Ectodermal cell (in vitro differentiated cells): Measurements from ENCODE around the gene A1BG.

ENCODE experiments used
- H3K27ac ChIP-seq: 2 replicates; pipeline ENCODE4 v1.7.0; 2013; ENCODE audit warnings: mild to moderate bottlenecking, low read depth, low read length; ENCODE audit not compliant: insufficient read depth, poor library complexity, severe bottlenecking
- H3K27me3 ChIP-seq: 2 replicates; pipeline ENCODE4 v1.7.0; 2013; ENCODE audit warnings: mild to moderate bottlenecking, low read length; ENCODE audit not compliant: insufficient read depth, control insufficient read depth, poor library complexity, severe bottlenecking
- H3K36me3 ChIP-seq: one replicate; pipeline ENCODE4 v1.7.0; 2013; ENCODE audit warnings: low read length; ENCODE audit not compliant: control insufficient read depth, insufficient read depth
- H3K4me1 ChIP-seq: one replicate; pipeline ENCODE4 v1.7.0; 2013; ENCODE audit warnings: low read length; ENCODE audit not compliant: control insufficient read depth, insufficient read depth
- H3K4me3 ChIP-seq: 2 replicates; pipeline ENCODE4 v1.7.0; 2013; ENCODE audit warnings: low read depth, low read length, control low read depth; ENCODE audit not compliant: insufficient read depth
- H3K9me3 ChIP-seq: 2 replicates; pipeline ENCODE4 v1.7.0; 2013; ENCODE audit warnings: mild to moderate bottlenecking, low read length, moderate library complexity; ENCODE audit not compliant: control insufficient read depth
- WGBS, 2 experiments: methylation state at CpG; one replicate each; pipeline ENCODE4 v1.1.7; 2013; ENCODE audit warnings: missing lambda C conversion rate in 2 of 2; 5-methylcytosine and 5-hydroxymethylcytosine counted together

A1BG gene

DNA sequence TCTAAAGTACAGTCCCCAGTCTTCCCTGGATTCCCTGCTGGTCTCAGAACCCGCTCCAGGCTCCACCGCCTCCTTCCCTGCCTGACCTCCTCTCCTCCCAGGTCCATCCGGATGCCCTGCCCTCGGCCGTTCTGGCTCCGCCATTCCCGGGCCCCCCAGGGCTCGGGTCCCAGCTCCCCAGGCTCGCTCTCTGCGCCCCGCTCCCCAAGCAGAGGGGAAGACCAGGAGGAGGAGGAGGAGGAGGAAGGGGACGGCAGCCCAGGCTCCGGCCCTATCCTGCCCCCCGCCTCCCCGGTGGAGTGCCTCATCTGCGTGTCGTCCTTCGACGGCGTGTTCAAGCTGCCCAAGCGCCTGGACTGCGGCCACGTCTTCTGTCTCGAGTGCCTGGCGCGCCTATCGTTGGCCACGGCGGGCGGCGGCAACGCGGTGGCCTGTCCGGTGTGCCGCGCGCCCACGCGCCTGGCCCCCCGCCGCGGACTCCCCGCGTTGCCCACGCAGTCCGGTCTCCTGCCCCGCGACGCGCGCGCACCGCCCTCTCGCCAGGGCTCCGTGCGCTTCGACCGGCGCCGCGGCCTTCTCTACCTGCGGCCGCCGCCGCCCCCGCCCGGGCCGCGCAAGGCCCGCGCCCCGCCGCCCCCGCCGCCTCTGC, 42.8 kb upstream of the A1BG start:
- peaks cover 7% of the 10 kb centered on the region for H3K4me1 ChIP-seq
- H3K4me3 ChIP-seq = no peak overlapping the region
- H3K36me3 ChIP-seq = peaks cover 24% of the 10 kb centered on the region
- 45 to 47% methylated on average over 75 of the region's 75 CpGs for WGBS, 2 experiments
- peaks cover 16% of the 10 kb centered on the region for H3K27me3 ChIP-seq
- H3K9me3 ChIP-seq = no peaks in the 10 kb centered on the region
- no peak overlapping the region for H3K27ac ChIP-seq

DNA sequence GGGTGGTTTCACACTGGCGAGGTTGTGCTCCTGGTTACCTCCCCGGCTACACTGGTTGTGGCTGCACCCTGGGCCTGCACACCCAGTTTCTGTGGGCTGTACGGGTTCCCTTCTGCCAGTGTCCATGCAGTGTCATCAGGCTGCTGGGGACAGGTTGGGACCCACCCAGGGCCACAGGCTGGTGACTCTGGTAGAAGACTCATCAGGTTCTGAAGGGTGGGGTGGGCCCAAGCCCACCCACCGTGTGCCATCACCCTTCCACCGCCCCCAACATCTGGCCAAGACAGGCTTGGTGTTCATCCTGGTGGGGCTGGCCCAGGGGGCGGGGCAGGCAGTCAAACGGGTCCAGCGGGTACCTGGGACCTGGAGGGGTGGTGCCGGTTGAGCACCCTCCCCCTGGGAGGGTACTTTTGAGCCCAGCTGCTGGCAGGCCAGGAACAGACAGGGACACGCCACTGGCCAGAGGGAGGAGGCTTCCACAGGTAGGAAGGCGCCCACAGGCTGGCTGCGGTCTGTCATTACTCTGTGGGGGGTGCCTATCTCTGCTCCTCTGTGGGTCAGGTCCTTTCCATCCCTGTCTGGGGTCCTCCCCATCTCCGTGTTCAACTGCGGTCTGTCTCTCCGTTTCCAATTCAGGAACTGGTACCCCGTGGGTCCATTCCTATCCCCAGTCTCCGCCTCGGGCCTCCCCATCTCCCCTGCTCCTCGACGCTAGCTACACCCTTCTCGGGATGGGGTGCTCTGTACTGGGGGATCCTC, 42.1 kb upstream of the A1BG start, which contains the start of gene RNF225:
Gene RNF225 (plus strand): TSS at position 437 of the 759 bp plus-strand sequence. CDS start 434 bp downstream, outside the sequence.
- WGBS, 2 experiments = 56 to 57% methylated on average over 21 of the region's 21 CpGs
- no peak within 1 kb of the TSS for H3K4me3 ChIP-seq
- H3K27ac ChIP-seq = no peak within 1 kb of the TSS
- peaks cover 29% of the 10 kb centered on the region for H3K36me3 ChIP-seq
- H3K27me3 ChIP-seq = peaks cover 16% of the 10 kb centered on the region
- peaks cover 2% of the 10 kb centered on the region for H3K4me1 ChIP-seq
- H3K9me3 ChIP-seq = no peaks in the 10 kb centered on the region

DNA sequence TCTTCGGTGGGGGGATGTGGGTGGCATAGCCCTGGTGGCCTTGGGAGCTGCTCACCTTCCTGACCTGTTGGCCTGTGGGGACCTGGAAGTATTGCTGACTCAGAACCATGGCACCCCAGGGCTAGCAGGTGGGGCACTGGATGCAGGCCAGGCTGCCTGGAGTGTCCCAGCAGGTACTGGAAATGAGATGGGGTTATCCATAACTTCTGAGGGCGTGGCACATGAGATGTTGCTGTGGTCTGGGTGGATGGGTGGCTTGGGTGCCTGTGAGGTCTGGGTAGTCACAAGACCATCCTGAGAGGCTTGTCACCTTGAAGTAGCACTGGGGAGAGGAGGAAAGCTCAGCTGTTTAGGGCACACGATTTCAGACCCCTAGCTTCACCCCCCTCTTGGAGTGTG, 41.5 kb upstream of the A1BG start:
- WGBS, 2 experiments = 86 to 87% methylated on average over 3 of the region's 3 CpGs
- Histone ChIP-seq H3K27me3 (peaks cover 16% of the 10 kb centered on the region), H3K9me3 (no peaks in the 10 kb centered on the region), H3K27ac (no peak overlapping the region), H3K36me3 (peaks cover 29% of the 10 kb centered on the region), H3K4me1 (no peaks in the 10 kb centered on the region), H3K4me3 (no peak overlapping the region)

DNA sequence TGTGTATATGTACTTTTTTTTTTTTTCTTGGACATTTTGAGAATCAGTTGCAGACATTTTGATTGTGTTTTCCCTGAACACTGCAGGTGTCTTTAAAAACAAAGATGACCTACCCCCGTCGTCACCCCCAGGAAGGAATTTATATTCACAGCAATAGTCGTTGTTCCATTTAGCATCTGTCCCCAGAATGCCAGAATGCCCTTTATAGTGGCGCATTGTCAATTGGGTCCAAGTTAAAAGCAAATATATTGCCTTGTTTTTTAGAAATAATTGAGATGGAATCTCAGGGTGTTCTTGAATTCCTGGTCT, 40.4 kb upstream of the A1BG start:
- WGBS, 2 experiments = 93 to 97% methylated on average over 4 of the region's 4 CpGs
- Histone ChIP-seq H3K27ac (no peak overlapping the region), H3K27me3 (peaks cover 16% of the 10 kb centered on the region), H3K4me1 (peaks cover 3% of the 10 kb centered on the region), H3K36me3 (peaks cover 35% of the 10 kb centered on the region), H3K4me3 (no peak overlapping the region), H3K9me3 (no peaks in the 10 kb centered on the region)

DNA sequence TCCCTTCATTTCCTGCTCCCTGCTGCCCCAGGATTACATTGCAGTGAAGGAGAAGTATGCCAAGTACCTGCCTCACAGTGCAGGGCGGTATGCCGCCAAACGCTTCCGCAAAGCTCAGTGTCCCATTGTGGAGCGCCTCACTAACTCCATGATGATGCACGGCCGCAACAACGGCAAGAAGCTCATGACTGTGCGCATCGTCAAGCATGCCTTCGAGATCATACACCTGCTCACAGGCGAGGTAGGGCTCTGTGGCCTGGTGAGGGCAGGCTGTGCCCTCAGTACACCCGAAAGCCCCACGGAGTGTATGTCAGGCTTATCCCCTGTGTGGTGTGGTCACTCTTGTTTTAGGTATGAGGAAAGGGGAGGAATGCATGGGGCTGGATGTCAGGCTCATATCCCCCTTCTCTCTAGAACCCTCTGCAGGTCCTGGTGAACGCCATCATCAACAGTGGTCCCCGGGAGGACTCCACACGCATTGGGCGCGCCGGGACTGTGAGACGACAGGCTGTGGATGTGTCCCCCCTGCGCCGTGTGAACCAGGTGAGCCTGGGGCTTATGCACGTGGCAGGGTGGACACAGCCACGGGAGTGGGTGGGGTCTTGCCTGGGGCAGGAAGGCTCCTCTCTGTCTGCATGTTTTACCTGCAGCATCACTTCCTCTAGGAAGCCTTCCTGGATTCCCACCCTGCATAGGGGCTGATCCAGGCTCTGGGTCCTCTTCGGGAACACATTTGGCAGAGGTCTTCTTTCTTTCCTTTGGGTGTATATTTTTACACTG, 39.8 kb upstream of the A1BG start:
- Histone ChIP-seq H3K36me3 (peaks cover 39% of the 10 kb centered on the region), H3K4me1 (peaks cover 7% of the 10 kb centered on the region), H3K27me3 (peaks cover 16% of the 10 kb centered on the region), H3K27ac (no peak overlapping the region), H3K4me3 (no peak overlapping the region), H3K9me3 (no peaks in the 10 kb centered on the region)
- WGBS, 2 experiments = 96 to 97% methylated on average over 26 of the region's 26 CpGs

DNA sequence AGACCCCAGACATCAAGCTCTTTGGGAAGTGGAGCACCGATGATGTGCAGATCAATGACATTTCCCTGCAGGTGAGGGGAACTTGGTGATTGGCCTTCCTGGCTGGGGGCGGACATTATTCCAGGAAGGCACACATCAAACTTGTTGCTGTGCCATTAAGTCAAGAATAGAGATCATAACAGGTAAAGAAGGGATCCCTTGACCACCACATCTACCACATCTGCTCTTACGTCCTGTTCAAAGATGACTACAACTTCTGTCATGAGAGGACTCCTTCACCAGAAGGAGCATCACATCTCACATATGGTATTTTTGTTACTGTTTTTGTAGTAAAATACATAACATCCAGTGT, 34.9 kb upstream of the A1BG start:
- Histone ChIP-seq H3K4me3 (peak overlapping the region; percentile 96), H3K4me1 (peaks cover 21% of the 10 kb centered on the region), H3K27ac (no peak overlapping the region), H3K9me3 (no peaks in the 10 kb centered on the region), H3K27me3 (no peaks in the 10 kb centered on the region), H3K36me3 (peaks cover 20% of the 10 kb centered on the region)
- 92 to 97% methylated on average over 3 of the region's 3 CpGs for WGBS, 2 experiments

DNA sequence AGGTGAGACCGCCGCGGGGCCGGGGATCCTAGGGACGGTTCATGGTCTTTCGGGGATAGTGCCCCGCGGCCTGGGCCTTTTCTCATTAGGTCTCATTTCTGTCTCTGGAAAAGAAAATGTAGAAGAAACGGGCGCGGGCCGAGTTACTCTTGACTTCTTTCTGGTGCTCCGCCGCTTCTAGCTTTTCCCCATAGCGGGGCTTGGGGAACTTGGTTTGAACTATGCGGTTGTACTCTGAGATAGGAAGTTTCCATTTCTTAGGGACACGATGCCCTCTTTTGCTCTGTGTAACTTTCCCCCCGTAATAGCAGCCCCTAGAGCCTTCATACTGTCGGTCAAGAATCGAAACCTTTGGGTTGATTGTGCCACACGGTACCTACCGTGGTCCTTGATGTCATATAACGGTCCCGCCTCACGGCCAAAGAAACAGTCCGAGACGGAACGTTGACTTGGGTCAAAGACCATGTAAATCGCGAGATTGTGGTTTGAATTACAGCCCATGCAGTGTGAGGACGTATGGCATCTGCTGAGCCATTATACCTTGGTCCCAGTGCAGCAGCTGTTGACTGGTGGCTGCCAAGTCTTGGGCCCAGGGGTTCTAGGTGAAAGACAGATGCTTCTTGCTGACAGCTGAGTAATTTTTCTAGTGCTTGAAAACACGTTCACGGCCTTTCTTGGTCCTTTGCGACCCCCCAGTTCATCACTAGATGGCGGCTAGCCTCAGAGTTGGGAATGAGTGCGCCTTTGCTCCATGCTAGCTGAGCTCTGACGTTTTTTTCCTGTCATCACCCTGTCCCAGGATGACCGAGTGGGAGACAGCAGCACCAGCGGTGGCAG, 34.3 kb upstream of the A1BG start:
- no peaks in the 10 kb centered on the region for H3K9me3 ChIP-seq
- H3K4me1 ChIP-seq = peaks cover 21% of the 10 kb centered on the region
- peaks cover 14% of the 10 kb centered on the region for H3K36me3 ChIP-seq
- no peaks in the 10 kb centered on the region for H3K27me3 ChIP-seq
- peak overlapping the region; percentile 96 for H3K4me3 ChIP-seq
- WGBS, 2 experiments = 9 to 10% methylated on average over 39 of the region's 39 CpGs
- H3K27ac ChIP-seq = no peak overlapping the region

DNA sequence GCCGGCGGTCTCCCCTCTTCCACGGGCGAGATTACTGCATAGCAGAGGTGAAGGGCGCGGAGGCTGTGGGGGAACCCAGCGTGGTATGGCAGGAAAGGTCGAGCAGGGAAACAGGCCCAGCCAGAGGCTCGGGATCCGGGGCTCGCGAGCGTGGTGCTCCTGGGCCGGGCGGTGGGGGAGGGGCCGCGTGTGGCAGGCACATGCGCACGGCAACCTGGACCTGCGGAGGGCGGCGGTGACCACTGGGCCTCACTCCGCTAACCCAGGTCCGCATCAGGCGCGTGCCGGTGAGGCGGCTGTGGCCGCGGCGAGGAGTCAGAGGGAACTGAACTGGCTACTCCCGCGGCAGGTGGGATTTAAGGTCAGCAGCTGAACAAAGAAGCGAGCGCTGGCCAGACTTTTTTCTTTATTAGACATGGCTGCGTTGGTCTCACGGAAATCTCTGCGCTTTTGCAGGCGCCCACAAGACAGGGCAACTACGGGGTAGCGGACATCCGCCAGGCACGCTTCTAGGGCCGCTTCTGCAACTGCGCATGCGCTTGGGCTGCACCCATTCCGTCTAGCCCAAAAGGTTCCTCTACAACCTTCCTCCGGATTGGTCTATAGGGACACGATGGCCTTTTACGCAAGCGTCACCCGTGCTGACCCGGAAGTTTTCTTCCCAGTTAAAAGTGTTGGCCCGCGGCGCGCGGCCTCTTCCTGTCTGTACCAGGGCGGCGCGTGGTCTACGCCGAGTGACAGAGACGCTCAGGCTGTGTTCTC, 33.5 kb upstream of the A1BG start, which contains the start of gene RPS5:
Gene RPS5 (plus strand): TSS at position 694 of the 762 bp plus-strand sequence. CDS start 869 bp downstream, outside the sequence.
- Histone ChIP-seq H3K36me3 (peaks cover 14% of the 10 kb centered on the region), H3K9me3 (no peaks in the 10 kb centered on the region), H3K4me1 (peaks cover 21% of the 10 kb centered on the region), H3K4me3 (peak within 1 kb of the TSS; percentile 96), H3K27ac (peak within 1 kb of the TSS; percentile 97), H3K27me3 (no peaks in the 10 kb centered on the region)
- 0% methylated on average over 64 of the region's 64 CpGs for WGBS, 2 experiments

DNA sequence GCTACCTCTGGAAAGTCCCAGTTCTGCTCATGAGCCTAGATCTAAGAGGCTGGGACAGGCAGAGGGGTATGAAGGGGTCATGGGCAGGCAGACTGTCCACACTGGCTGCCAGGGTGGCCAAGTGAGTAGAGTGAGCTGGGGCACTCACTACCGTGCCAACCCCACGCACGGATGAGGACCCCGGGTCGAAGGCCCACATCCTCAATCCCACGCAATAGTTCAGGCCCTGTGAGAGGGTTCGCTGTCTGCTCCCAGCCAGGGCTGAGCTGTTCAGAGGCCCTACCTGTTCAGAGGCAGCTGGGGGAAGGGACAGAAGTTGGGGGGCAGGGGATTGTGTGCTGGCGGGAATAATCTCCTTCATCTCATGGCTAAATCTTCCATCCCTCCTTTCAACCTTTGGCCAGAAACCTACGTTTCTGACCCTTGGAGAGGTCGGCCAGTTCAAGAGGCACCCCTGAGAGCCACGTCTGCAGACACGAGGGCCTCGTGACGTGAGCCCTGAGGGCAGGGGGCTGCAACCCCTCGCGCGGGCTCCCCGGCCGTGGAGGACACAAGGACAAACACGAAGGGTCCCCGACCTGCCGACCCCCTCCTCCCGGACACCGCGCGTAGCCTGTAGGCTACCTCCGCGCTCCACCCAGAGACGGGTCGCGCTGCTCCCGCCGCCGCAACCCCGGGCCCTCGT, 32.7 kb upstream of the A1BG start:
- 16 to 18% methylated on average over 36 of the region's 36 CpGs for WGBS, 2 experiments
- peaks cover 25% of the 10 kb centered on the region for H3K4me1 ChIP-seq
- no peaks in the 10 kb centered on the region for H3K27me3 ChIP-seq
- no peaks in the 10 kb centered on the region for H3K9me3 ChIP-seq
- H3K36me3 ChIP-seq = peaks cover 14% of the 10 kb centered on the region
- H3K27ac ChIP-seq = peak overlapping the region; percentile 97
- peak overlapping the region; percentile 96 for H3K4me3 ChIP-seq
